Testis (tissue), 2 donors: Measurements from ENCODE around the gene NUP155.

Experiments used
- CTCF ChIP-seq, 3 experiments: fragments of 450-650 bp in 2 of 3; fragments of 200-600 bp in 1 of 3; sonication (generic) in 1 of 3; IDR thresholded peaks; one replicate each; pipeline ENCODE4 v1.5.1; 2016 to 2019; ENCODE audit warnings: antibody characterized with exemption in 3 of 3, mild to moderate bottlenecking in 2 of 3, moderate library complexity in 1 of 3
- POLR2A ChIP-seq: fragments of 450-650 bp; IDR thresholded peaks from one replicate; pipeline ENCODE4 v1.6.1; 2017; ENCODE audit warnings: antibody characterized with exemption, mild to moderate bottlenecking, moderate library complexity

GRCh38 chr5:37310360-37310759 lies 60.5 kb downstream of the NUP155 start:
- TF ChIP-seq CTCF (IDR thresholded peaks at IDR 0.05) (no peak), POLR2A (no peak)
